H9 (cell line): ENCODE measurements around the gene SFXN5. TPM values are rescaled to one million over a fixed set of nuclear protein-coding genes. Genes with fewer than 3 reads are reported as not detected.

Experiments
- DNase-seq: peaks from one replicate; pipeline ENCODE4 v3.0.0-alpha.2; 2017
- H2AFZ ChIP-seq: one replicate; pipeline ENCODE4 v1.6.1; 2013; ENCODE audit warnings: mild to moderate bottlenecking, low read length, control low read depth, moderate library complexity
- H2AK5ac ChIP-seq: 2 replicates; pipeline ENCODE4 v1.6.1; 2013; ENCODE audit warnings: low read length, control low read depth, mixed read lengths; ENCODE audit not compliant: insufficient read length
- H2BK120ac ChIP-seq: one replicate; pipeline ENCODE4 v1.6.1; 2013; ENCODE audit warnings: low read depth, mild to moderate bottlenecking, low read length, control low read depth, inconsistent platforms; ENCODE audit not compliant: poor library complexity, severe bottlenecking
- H2BK12ac ChIP-seq: 2 replicates; pipeline ENCODE4 v1.6.1; 2013; ENCODE audit warnings: low read length, control low read depth, mixed read lengths, low read depth; ENCODE audit not compliant: insufficient read length
- H2BK15ac ChIP-seq: 2 replicates; pipeline ENCODE4 v1.6.1; 2013; ENCODE audit warnings: low read depth, low read length, control low read depth
- H2BK20ac ChIP-seq: one replicate; pipeline ENCODE4 v1.6.1; 2013; ENCODE audit warnings: low read depth, mild to moderate bottlenecking, low read length, control low read depth, inconsistent platforms; ENCODE audit not compliant: poor library complexity, severe bottlenecking
- H2BK5ac ChIP-seq: 2 replicates; pipeline ENCODE4 v1.6.1; 2013; ENCODE audit warnings: low read length, control low read depth, mixed read lengths; ENCODE audit not compliant: insufficient read length
- H3K14ac ChIP-seq: 2 replicates; pipeline ENCODE4 v1.6.1; 2013; ENCODE audit warnings: low read length, control low read depth; ENCODE audit not compliant: insufficient read depth
- H3K18ac ChIP-seq: 2 replicates; pipeline ENCODE4 v1.6.1; 2013; ENCODE audit warnings: low read depth, mild to moderate bottlenecking, mixed read lengths, low read length, control low read depth; ENCODE audit not compliant: insufficient read length
- H3K23ac ChIP-seq: 2 replicates; pipeline ENCODE4 v1.6.1; 2013; ENCODE audit warnings: low read length, control low read depth, mixed read lengths, low read depth; ENCODE audit not compliant: insufficient read length
- H3K23me2 ChIP-seq: 2 replicates; pipeline ENCODE4 v1.6.1; 2013; ENCODE audit warnings: low read depth, mild to moderate bottlenecking, mixed read lengths, low read length, control low read depth; ENCODE audit not compliant: insufficient read length, poor library complexity, severe bottlenecking
- H3K27ac ChIP-seq: 2 replicates; pipeline ENCODE4 v1.5.1; 2013; ENCODE audit warnings: low read length, control low read depth, mixed read lengths, low read depth; ENCODE audit not compliant: insufficient read length
- H3K27me3 ChIP-seq: 2 replicates; pipeline ENCODE4 v1.6.1; 2013; ENCODE audit warnings: low read length, control low read depth, inconsistent platforms; ENCODE audit not compliant: insufficient read depth
- H3K4ac ChIP-seq: 2 replicates; pipeline ENCODE4 v1.6.1; 2013; ENCODE audit warnings: low read depth, mild to moderate bottlenecking, control low read depth, inconsistent platforms, low read length, moderate library complexity
- H3K4me1 ChIP-seq: 2 replicates; pipeline ENCODE4 v1.6.1; 2013; ENCODE audit warnings: low read length, control low read depth, inconsistent platforms; ENCODE audit not compliant: insufficient read depth
- H3K4me2 ChIP-seq: 2 replicates; pipeline ENCODE4 v1.6.1; 2013; ENCODE audit warnings: low read length, control low read depth, mixed read lengths; ENCODE audit not compliant: insufficient read length, insufficient read depth
- H3K56ac ChIP-seq: 2 replicates; pipeline ENCODE4 v1.6.1; 2013; ENCODE audit warnings: low read depth, mild to moderate bottlenecking, mixed read lengths, low read length, control low read depth; ENCODE audit not compliant: insufficient read length
- H3K79me1 ChIP-seq: 2 replicates; pipeline ENCODE4 v1.6.1; 2013; ENCODE audit warnings: low read depth, mild to moderate bottlenecking, moderate library complexity, low read length, control low read depth, inconsistent platforms; ENCODE audit not compliant: insufficient read depth, poor library complexity, severe bottlenecking
- H3K79me2 ChIP-seq: 2 replicates; pipeline ENCODE4 v1.6.1; 2013; ENCODE audit warnings: low read length, control low read depth, inconsistent platforms; ENCODE audit not compliant: insufficient read depth
- H3K9ac ChIP-seq: 2 replicates; pipeline ENCODE4 v1.6.1; 2013; ENCODE audit warnings: low read length, control low read depth, mixed read lengths; ENCODE audit not compliant: insufficient read length; ENCODE audit errors: extremely low read depth
- H3K9me3 ChIP-seq: one replicate; pipeline ENCODE4 v1.6.1; 2013; ENCODE audit warnings: low read depth, low read length, inconsistent platforms; ENCODE audit not compliant: control insufficient read depth
- H3T11ph ChIP-seq: one replicate; pipeline ENCODE4 v1.6.1; 2013; ENCODE audit warnings: mild to moderate bottlenecking, low read length, control low read depth, inconsistent platforms
- H4K20me1 ChIP-seq: one replicate; pipeline ENCODE4 v1.6.1; 2013; ENCODE audit not compliant: control insufficient read depth, insufficient read length, insufficient read depth
- H4K5ac ChIP-seq: 2 replicates; pipeline ENCODE4 v1.6.1; 2013; ENCODE audit warnings: low read depth, mild to moderate bottlenecking, mixed read lengths, low read length, control low read depth; ENCODE audit not compliant: insufficient read length
- H4K8ac ChIP-seq: replicated peaks from 2 replicates; pipeline ENCODE4 v1.6.1; 2013; ENCODE audit warnings: low read length, control low read depth, mixed read lengths, low read depth; ENCODE audit not compliant: insufficient read length
- H4K91ac ChIP-seq: 2 replicates; pipeline ENCODE4 v1.6.1; 2013; ENCODE audit warnings: low read depth, mild to moderate bottlenecking, moderate library complexity, mixed read lengths, low read length, control low read depth; ENCODE audit not compliant: insufficient read length
- H3K27ac Mint-ChIP-seq, 3 experiments: 2 replicates in 2 of 3; 3 replicates in 1 of 3; pipeline ENCODE4 v1.8.0; 2020 to 2021; ENCODE audit warnings: mixed read lengths in 3 of 3, mild to moderate bottlenecking in 1 of 3, moderate library complexity in 1 of 3
- H3K27me3 Mint-ChIP-seq: 2 replicates; pipeline ENCODE4 v1.8.0; 2021; ENCODE audit warnings: low read depth, mild to moderate bottlenecking, moderate library complexity, mixed read lengths
- H3K36me3 Mint-ChIP-seq, 3 experiments: 2 replicates in 2 of 3; 3 replicates in 1 of 3; pipeline ENCODE4 v1.8.0; 2020 to 2021; ENCODE audit warnings: low read depth in 3 of 3, mixed read lengths in 3 of 3; ENCODE audit not compliant: insufficient read depth in 1 of 3
- H3K4me1 Mint-ChIP-seq, 2 experiments: 2 replicates each; pipeline ENCODE4 v1.8.0; 2020; ENCODE audit warnings: mixed read lengths in 2 of 2
- H3K4me3 Mint-ChIP-seq, 2 experiments: 2 replicates in 1 of 2; 3 replicates in 1 of 2; pipeline ENCODE4 v1.8.0; 2020 to 2021; ENCODE audit warnings: mild to moderate bottlenecking in 2 of 2, mixed read lengths in 2 of 2, moderate library complexity in 1 of 2
- H3K9me3 Mint-ChIP-seq, 2 experiments: 2 replicates in 1 of 2; 3 replicates in 1 of 2; pipeline ENCODE4 v1.8.0; 2020; ENCODE audit warnings: mild to moderate bottlenecking in 2 of 2, mixed read lengths in 2 of 2, moderate library complexity in 1 of 2
- WGBS: extraction: QIAGEN DNeasy Blood & Tissue Kit; methylation state at CpG from one replicate; pipeline ENCODE4 v1.1.7; 2013; ENCODE audit warnings: missing lambda C conversion rate, low lambda C conversion rate, mixed read lengths; ENCODE audit not compliant: insufficient read length; ENCODE audit errors: extremely low coverage; 5-methylcytosine and 5-hydroxymethylcytosine counted together
- total RNA-seq: library from RNA; stranded (reverse); gene quantifications from 2 replicates; pipeline ENCODE4 v1.2.1, GENCODE V29; 2021
- TF ChIP-seq, protein P1 (sequence below): fragments of 200-600 bp; sonication (generic); conservative IDR thresholded peaks from 3 replicates; pipeline ENCODE4 v1.8.0; 2021; ENCODE audit warnings: antibody characterized with exemption, mild to moderate bottlenecking

The SFXN5 gene
- total RNA-seq, 1 experiment from 2014 or later, result 30.9 TPM

DNA sequence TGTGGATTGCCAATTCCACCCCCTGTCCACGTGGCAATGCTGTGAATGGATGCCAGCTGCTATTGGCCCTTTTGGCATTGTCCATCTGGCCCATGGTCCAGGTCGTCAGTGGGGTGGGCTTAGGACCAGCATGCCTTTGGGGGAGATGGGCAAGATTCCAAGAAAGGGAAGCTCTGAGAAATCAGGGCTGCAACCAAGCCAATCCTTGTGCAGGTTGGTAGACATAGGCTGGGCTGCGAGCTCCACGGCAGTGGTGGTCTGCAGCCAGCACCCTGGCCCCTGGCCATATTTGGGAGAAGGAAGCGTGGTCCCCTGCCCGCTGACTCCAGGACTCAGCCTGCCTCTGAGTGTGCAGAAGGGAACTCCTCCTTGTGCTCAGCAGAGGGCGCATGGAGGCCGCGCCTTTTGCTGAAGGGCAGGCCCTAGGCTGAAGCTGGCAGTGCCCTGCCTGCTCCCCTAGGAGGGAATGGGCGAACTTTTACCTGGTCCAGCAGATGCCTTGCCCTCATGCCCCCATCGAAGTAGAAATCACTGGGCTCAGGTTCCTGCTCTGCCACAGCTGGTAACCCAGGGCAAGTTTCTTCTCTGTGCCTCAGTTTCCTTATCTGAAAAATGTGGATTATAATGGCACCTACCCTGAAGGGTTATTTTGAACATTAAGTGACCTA, 178.9 kb downstream of the SFXN5 start:
- no peak overlapping the region for H3K27ac ChIP-seq
- H2BK5ac ChIP-seq, result no peak overlapping the region
- no CpG with 5 or more reads among the region's 11 CpGs for WGBS
- no peaks in the 10 kb centered on the region for H4K20me1 ChIP-seq
- H4K8ac ChIP-seq, result no peak overlapping the region
- H3K4me2 ChIP-seq, result no peak overlapping the region
- H3K4ac ChIP-seq, result no peak overlapping the region
- H3T11ph ChIP-seq, result no peak overlapping the region
- no peak overlapping the region for H2BK120ac ChIP-seq
- peak; percentile 81 for DNase-seq
- H3K9me3 ChIP-seq, result no peaks in the 10 kb centered on the region
- H3K4me1 Mint-ChIP-seq, result peaks cover 24 to 28% of the 10 kb centered on the region in 2 experiments
- H2BK20ac ChIP-seq, result no peak overlapping the region
- no peaks in the 10 kb centered on the region; the same call in 1 of the 2 replicates for H3K27me3 ChIP-seq
- no peaks in the 10 kb centered on the region for H3K79me1 ChIP-seq
- TF ChIP-seq, protein P1, sequence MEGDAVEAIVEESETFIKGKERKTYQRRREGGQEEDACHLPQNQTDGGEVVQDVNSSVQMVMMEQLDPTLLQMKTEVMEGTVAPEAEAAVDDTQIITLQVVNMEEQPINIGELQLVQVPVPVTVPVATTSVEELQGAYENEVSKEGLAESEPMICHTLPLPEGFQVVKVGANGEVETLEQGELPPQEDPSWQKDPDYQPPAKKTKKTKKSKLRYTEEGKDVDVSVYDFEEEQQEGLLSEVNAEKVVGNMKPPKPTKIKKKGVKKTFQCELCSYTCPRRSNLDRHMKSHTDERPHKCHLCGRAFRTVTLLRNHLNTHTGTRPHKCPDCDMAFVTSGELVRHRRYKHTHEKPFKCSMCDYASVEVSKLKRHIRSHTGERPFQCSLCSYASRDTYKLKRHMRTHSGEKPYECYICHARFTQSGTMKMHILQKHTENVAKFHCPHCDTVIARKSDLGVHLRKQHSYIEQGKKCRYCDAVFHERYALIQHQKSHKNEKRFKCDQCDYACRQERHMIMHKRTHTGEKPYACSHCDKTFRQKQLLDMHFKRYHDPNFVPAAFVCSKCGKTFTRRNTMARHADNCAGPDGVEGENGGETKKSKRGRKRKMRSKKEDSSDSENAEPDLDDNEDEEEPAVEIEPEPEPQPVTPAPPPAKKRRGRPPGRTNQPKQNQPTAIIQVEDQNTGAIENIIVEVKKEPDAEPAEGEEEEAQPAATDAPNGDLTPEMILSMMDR, result peak; percentile 89
- H3K14ac ChIP-seq, result no peak overlapping the region
- no peak overlapping the region for H3K9ac ChIP-seq
- H4K91ac ChIP-seq, result no peak overlapping the region
- H2AFZ ChIP-seq, result no peak overlapping the region
- H2BK15ac ChIP-seq, result no peak overlapping the region
- H3K27ac Mint-ChIP-seq, result no peak overlapping the region
- no peak overlapping the region for H2BK12ac ChIP-seq
- H3K79me2 ChIP-seq, result no peaks in the 10 kb centered on the region
- no peak overlapping the region for H4K5ac ChIP-seq
- no peak overlapping the region for H3K23ac ChIP-seq
- no peaks in the 10 kb centered on the region; a peak in 2 of 7 replicates for H3K36me3 Mint-ChIP-seq
- H3K18ac ChIP-seq, result no peak overlapping the region
- peaks cover 16% of the 10 kb centered on the region; the same call in 1 of the 2 replicates for H3K4me1 ChIP-seq
- no peak overlapping the region for H3K56ac ChIP-seq
- H3K27me3 Mint-ChIP-seq, result peaks cover 80% of the 10 kb centered on the region
- H3K9me3 Mint-ChIP-seq, result no peaks in the 10 kb centered on the region
- H3K23me2 ChIP-seq, result no peaks in the 10 kb centered on the region
- H2AK5ac ChIP-seq, result no peak overlapping the region
- H3K4me3 Mint-ChIP-seq, result no peak overlapping the region

Other genes with a start within 250 kb of the SFXN5 start
- 37.9 and 40.1 TPM in 2 replicates for gene EXOC6B, start 245.7 kb downstream of the SFXN5 start, total RNA-seq
- 7.3 and 7.6 TPM in 2 replicates for gene SPR, start 184.3 kb downstream of the SFXN5 start, total RNA-seq
- 0.64 and 0.72 TPM in 2 replicates for gene EMX1, start 154.2 kb downstream of the SFXN5 start, total RNA-seq
- 6.4 and 7.1 TPM in 2 replicates for gene RAB11FIP5, start 41.2 kb upstream of the SFXN5 start, total RNA-seq
- gene NOTO, start 130.9 kb upstream of the SFXN5 start, total RNA-seq, result 0.55 and 0.66 TPM in 2 replicates
- 41.7 and 45.2 TPM in 2 replicates for gene SMYD5, start 142.5 kb upstream of the SFXN5 start, total RNA-seq
- gene PRADC1, start 161.5 kb upstream of the SFXN5 start, total RNA-seq, result 9.6 and 11.1 TPM in 2 replicates
- gene CCT7, start 162.6 kb upstream of the SFXN5 start, total RNA-seq, result 500 and 529 TPM in 2 replicates
- 15.4 and 16.2 TPM in 2 replicates for gene FBXO41, start 212.8 kb upstream of the SFXN5 start, total RNA-seq
- gene EGR4, start 221.8 kb upstream of the SFXN5 start, total RNA-seq, result 0.85 and 1.2 TPM in 2 replicates